H1 (cell line): ENCODE results near the gene PTCH2. TPM values are rescaled to one million over a fixed set of nuclear protein-coding genes. Genes with fewer than 3 reads are reported as not detected.

ENCODE experiments used
- ASH2L ChIP-seq: fragments of 200-600, 300-600 bp; sonication (generic); IDR thresholded peaks from one replicate; pipeline ENCODE4 v1.7.1; 2017; ENCODE audit warnings: low read length
- MAX ChIP-seq: IDR thresholded peaks from 2 replicates; pipeline ENCODE4 v1.6.1; 2012; ENCODE audit warnings: inconsistent platforms
- PHF8 ChIP-seq: fragments of 200-600 bp; sonication (generic); conservative IDR thresholded peaks from 2 replicates; pipeline ENCODE4 v1.7.1; 2012; ENCODE audit warnings: low read depth, mild to moderate bottlenecking, inconsistent platforms, low read length, moderate library complexity
- POLR2A ChIP-seq, 2 experiments: IDR thresholded peaks; 1 replicate in 1 of 2; 2 replicates in 1 of 2; pipeline ENCODE4 v1.6.1; 2011; ENCODE audit warnings: low read depth in 2 of 2, low read length in 2 of 2, mild to moderate bottlenecking in 2 of 2; ENCODE audit errors: control extremely low read depth in 1 of 2
- RAD21 ChIP-seq, 2 experiments: IDR thresholded peaks in 1 of 2; conservative IDR thresholded peaks in 1 of 2; 2 replicates each; pipeline ENCODE4 v1.6.1; 2011; ENCODE audit warnings: low read depth in 2 of 2, low read length in 2 of 2, improper control_type of control experiment in 1 of 2, inconsistent platforms in 1 of 2, mild to moderate bottlenecking in 1 of 2, moderate library complexity in 1 of 2
- TAF1 ChIP-seq: IDR thresholded peaks from 2 replicates; pipeline ENCODE4 v1.6.1; 2011; ENCODE audit warnings: mild to moderate bottlenecking, low read depth, low read length
- TBP ChIP-seq: IDR thresholded peaks from 2 replicates; pipeline ENCODE4 v1.6.1; 2011; ENCODE audit warnings: low read depth, low read length, improper control_type of control experiment
- YY1 ChIP-seq: IDR thresholded peaks from 2 replicates; pipeline ENCODE4 v1.6.1; 2011; ENCODE audit warnings: low read depth, mild to moderate bottlenecking, low read length
- polyA plus RNA-seq, 7 experiments: library from polyadenylated mRNA; depleted of rRNA in 3 of 7; stranded (reverse) in 5 of 7; unstranded in 2 of 7; fragments of >200 nt in 5 of 7; fragments of 200-250 nt in 2 of 7; gene quantifications; 1 replicate in 5 of 7; 2 replicates in 1 of 7; 4 replicates in 1 of 7; pipeline versions ENCODE4 v1.2.1 to v1.2.3, GENCODE V29; 2011 to 2013; ENCODE audit warnings: missing spikeins in 2 of 7, mixed read lengths in 2 of 7
- total RNA-seq: library from RNA; stranded (reverse); fragmentation: NEBNext Ultra II Directional; extraction: Animal tissue kit (Norgen Biotek cat#: 25700); gene quantifications from 2 replicates; pipeline ENCODE4 v1.2.1, GENCODE V29; 2021

The PTCH2 gene
- total and polyA plus RNA-seq, 2 of the 8 experiments (the other 6 are each of a cell fraction or from before 2014, with no cell fraction given), result 0.35 to 1.2 TPM

- TF ChIP-seq TAF1, result 0 out of 2 replicates have a peak, but pooled peaks have one; percentile 34
- peak; percentile 88 for TF ChIP-seq MAX
- TF ChIP-seq POLR2A (IDR thresholded peaks at IDR 0.05; ENCODE audit: control extremely low read depth in 1 of 2, low read depth in 2 of 2, low read length in 2 of 2), result peak; percentile 46 to 52; a peak in 2 of 3 replicates
- peak; percentile 22 for TF ChIP-seq ASH2L
- TF ChIP-seq YY1, result 0 out of 2 replicates have a peak, but pooled peaks have one; percentile 6
- peak; percentile 19 to 30; a peak in 2 of 4 replicates for TF ChIP-seq RAD21 (IDR thresholded peaks at IDR 0.05 in 1 of 2, conservative IDR thresholded peaks at IDR 0.05 in 1 of 2; ENCODE audit: low read depth in 2 of 2, low read length in 2 of 2)
- TF ChIP-seq TBP, result peak; percentile 8; the same call in 1 of the 2 replicates
- peak; percentile 41; the same call in 1 of the 2 replicates for TF ChIP-seq PHF8
These were observed 58.7 kb downstream of the PTCH2 start (continued) for GRCh38 chr1:44784094-44785028.
